ENCODE results near the gene METTL24.
"Not testable (repeated sequence)": the region's sequence is repeated elsewhere in the genome, so short reads cannot be mapped to it uniquely, and the experiment has no call there.

METTL24 gene

DNA sequence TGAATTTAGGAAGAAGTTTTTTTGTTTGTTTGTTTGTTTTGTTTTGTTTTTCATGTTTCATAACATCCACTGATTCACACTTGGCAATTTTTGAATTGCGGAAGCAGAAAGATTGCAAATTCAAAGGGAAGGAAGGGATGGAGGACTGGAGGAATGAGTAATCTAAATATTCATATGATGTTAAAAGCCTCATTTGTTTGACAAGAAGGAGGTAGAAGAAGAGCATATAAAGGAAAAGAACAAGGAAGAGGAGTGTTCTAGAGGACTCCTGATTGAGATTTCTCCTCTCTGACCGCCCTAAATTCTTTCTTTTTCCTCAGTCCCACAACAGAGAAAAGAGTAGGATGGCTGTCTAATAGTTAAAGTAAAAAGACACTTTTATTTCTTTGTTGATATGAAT is 88.5 kb downstream of the METTL24 start:
- DNase-seq = no peak

DNA sequence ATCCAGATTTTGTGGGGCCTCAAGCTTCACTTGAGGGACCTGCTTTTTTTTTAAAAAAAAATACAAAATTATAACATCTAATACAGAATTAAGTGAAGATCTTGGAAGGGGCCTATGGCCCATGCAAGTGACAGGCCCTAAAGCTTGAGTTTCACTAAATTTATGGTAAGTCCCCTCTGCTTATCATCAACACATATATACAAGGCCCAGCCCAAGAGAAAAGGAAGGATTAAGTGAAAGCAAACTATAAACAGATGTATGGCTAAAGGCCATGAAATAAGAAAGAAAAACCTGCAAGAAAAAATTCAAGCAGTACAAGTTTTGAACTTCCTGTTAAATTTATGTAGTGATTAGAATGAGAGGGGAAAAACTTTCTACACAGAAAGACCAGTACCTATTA is 91.2 kb downstream of the METTL24 start:
- DNase-seq = no peak

DNA sequence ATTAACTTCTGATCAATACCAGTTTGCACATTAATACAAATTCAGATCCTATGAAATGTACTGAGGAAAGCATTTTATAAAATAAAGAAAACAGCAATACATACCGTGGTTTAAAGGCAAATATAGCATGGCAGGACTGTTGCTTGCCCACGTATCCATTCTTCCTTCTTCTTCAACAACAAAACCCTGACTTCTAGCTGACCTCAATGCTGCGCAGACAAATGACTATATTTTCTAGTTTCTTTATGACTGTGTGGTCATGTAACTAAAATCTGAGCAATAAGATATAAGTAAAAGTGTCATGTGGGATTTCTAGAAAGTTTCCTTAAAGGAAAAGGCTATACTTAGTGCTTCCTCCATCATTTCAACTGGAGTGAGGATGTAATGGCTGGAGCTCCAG is 92.9 kb downstream of the METTL24 start:
- no peak for DNase-seq

DNA sequence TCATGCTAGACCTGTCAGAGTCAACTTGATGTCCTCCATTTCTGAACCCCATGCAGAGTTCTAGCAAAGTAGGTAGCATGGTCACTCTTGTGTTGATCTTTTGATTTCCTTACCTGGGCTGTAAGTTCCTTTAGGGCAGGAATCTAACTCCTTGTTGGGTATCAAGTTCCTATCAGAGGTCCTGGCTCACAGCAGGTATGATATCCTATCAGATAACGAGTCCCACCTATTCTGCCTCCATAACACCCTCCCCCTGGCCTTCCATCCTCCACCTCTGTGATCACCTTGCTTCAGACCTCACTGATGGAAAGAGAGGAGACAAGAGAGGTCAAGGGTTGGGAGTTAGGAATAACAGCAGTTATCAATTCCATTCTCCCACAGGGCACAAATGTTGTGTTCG is 101.8 kb downstream of the METTL24 start:
- no peak for DNase-seq

DNA sequence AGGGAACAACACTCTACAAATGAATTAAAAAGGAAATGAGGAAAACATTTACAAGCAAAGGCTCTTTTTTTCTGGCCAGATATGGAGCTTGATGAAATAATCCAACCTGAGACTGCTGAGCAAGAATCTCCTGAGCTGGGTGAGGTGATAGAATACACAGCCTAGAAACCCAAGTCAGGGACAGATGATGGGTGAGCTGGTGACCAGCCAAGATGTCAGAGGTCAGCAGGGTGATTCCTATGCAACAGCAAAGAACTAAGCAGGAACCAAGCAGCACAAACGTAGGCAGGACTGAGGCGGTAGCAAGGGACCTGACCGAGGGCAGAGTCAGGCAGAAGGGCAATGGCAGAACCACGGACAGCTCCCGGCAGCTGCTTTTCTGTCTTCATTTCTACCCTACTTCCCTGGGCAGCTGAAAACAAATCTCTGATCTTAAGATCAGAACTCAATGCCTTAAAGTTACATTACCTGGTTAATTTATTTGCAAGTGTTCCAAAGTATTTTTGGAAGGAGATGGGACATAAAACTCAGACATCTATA is 102.9 kb downstream of the METTL24 start:
- DNase-seq = no peak

DNA sequence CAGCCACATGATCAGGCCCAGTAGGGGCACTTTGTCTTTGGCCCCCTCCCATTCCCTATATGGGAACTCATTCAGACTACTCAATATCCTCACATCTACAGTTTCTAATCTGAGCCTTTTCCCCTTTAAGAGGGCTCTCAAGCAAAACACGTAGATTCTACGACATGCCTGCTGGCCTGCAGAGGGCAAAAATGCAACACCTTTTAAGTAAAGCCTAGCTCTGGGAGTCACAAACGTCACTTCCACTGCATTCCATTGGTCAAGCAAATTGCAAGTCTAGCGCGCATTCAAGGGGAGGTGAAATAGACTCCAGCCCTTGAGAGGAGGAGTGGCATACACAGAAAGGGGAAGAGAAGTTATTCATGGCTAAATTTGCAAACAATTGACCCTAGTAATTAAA is 107.3 kb downstream of the METTL24 start:
- no peak for DNase-seq

DNA sequence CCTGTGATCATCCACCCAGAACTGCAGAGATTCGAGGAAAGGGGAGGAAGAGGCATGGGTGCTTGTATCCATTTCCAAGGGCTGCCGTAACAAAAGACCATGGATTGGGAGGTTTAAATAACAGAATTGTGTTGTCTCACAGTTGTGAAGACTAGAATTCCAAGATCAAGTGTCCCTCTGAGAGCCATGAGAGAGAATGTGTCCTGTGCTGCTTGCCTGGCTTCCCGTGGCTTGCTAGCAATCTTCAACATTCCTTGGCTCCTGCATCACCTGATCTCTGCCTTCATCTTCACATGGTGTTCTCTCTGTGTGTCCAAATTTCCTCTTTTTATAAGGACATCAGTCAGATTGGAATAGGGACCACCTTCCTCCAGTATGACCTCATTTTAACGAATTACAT is 108.1 kb downstream of the METTL24 start:
- no peak for DNase-seq

DNA sequence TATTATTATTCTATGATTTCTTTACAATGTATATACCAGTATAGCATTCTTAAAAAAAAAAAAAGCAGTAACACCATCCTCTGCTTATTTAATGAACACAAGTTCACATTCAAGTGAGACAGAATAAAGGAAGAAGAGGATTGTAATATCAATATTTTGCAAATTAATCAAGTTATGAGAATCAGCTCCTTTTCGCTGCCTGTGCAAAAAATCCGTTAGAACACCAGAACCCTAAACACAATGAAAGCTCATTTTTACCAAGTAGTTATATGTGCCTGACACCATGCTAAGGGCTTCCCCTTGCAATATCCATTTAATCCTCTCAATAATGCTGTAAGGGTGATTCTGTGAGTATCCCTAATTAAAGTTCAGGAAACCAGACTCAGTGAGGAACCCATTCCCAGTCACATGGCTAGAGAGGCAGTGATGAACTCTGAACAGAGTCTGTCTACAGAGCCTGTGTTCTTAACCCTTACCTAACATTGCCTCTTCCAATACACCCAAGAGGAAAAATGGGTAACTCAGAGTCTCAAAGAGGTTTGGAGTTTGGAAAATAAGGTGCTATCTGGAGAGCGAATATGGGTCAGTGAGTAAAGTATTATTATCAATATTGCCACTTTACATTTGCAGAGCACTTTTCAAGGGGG is 111.1 kb downstream of the METTL24 start:
- no peak for DNase-seq

DNA sequence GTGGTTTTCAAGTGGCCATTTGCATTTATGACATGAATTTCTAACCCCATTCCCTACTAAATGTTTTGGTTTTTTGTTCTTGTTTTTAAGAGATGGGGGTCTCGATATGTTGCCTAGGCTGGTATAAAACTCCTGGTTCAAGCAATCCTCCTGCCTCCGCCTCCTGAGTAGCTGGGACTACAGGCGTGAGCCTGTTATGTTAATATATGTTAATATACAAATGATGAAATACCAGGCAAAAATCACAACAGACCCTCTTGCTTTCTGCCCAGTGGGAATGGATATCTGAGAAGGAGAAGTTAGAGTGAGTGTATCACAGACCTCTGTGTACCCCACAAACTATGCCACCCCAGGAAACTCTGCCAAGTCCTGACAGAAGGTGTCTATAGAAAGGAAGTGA is 111.8 kb downstream of the METTL24 start:
- DNase-seq = no peak

DNA sequence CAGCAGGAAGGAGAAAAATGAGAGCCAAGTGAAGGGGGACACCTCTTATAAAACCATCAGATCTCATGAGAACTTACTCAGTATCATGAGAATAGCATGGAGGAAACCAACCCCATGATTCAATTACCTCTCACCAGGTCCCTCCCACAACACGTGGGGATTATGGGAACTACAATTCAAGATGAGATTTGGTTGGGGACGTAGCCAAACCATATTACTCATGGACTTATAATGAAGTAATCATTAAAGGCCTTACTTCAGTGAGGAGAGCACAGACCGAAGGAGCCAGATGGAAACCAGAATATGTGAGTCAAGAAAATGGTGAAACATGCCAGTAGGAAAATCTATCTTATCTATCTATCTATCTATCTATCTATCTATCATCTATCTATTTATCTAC is 113.5 kb downstream of the METTL24 start:
- not testable (repeated sequence) for DNase-seq

DNA sequence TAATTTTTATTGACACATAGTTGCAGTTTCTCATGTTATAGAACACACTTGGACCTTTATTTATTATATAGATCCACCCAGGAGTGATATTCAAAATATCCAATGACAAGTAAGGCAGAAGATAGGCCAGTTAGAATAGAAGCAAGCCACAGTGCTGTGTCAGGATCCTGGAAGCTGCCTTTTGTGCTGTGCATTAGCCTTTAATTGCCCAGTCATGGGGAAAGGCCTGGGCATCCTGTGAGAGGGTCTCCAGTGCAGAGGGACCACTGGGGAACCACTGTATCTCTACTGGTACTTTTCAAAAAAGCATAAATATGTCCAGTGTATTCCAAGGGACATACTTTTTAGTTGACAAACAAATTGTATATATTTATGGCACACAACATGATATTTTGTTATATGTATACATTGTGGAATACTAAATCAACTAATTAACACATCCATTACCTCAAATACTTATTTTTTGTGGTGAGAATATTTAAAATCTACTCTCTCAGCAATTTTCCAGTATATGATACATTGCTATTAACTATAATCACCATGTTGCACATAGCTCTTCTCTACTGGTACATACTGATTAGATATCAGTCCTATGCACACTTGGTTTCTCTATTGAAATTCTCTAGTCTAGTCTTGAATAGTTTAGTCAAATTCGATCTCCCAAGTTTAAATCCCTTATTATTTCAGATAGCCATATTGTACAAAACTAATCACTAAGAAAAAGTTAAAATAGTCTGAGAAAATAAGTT is 118.4 kb downstream of the METTL24 start:
- no peak for DNase-seq

DNA sequence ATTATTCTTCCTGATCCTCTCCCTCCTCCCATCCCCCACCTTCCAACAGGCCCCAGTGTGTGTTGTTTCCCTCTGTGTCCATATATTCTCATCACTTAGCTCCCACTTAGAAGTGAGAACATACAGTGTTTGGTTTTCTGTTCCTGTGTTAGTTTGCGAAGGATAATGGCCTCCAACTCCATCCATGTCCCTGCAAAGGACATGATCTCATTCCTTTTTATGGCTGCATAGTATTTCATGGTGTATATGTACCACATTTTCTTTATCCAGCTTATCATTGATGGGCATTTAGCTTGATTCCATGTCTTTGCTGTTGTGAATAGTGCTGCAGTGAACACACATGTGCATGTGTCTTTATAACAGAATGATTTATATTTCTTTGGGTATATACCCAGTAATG is 122.1 kb downstream of the METTL24 start:
- not testable (repeated sequence) for DNase-seq

DNA sequence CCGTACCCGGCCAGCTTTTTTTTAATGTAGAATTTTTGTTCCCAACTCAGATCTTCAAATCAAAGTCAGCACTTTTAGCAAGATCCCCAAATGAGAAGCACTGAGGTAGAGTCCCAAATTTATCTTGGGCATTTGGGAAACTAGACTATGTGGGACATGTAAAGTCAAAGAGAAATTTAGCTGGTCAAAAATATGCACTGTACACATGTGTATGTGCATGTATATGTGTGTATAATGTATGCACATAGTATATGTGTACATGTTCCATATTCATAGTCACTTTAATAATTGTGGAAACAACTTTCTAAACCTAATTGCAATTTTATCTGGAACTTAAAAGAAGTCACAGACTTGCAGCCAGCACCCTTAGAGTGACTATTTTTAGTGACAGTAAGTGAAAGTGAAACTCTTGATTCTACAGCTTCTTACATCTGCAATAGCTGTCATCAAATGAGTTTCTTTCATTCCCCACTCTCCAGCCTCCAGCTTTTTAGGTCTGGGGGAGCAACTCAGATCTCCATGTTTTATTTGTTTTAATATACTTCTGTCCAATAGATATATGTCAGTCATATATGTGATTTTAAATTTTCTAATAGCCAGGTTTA is 124.3 kb downstream of the METTL24 start:
- no peak for DNase-seq

DNA sequence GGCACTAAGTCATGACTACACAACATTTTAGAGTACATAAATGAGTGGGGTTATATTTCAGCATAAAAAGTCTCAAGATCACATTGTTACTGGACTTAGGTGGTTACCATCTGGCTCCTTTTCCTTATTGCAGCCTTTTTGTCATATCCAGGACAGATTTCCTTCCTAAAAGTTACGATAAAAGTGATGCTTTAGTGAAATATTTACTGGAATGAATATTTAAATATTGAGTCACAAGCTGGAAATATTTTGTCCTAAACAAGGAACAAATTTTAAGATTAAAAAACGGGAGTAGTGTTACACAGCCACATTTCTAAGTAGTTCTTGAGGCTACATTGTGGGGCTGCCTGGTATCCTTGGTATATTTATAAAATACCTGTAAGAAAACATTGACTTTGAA is 125.7 kb downstream of the METTL24 start:
- no peak for DNase-seq

DNA sequence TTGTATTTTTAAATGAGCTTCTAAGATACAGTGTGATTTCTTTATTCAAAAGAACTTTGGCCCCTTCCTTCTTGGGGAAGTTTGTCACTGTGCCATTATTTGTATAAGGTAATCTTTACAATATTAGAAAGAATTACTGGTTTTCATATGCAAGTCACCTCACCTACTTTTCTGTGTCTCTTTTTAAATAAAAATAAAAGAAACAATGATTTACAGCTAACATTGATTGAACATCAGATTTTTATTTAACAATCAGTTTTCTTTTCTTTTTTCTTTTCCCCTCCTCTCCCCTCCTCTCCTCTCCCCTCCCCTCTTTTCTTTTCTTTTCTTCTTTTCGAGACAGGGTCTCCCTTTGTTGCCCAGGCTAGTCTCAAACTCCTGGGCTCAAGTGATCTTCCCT is 131.9 kb downstream of the METTL24 start:
- DNase-seq = no peak

DNA sequence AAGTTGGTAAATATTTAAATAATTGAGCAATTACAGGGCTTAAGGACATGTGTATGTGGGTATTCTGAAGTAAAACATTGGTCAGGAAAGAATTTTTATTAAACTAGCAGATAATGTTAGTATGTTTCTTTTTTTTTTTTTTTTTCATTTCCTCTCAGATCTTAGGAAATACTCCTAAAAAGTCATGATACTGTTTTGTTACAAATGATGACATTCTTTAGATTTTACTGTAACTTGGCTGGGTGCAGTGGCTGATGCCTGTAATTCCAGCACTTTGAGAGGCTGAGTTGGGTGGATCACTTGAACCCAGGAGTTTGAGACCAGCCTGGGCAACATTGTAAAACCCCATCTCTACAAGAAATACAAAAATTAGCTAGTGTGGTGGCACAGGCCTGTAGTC is 136.4 kb downstream of the METTL24 start:
- no peak for DNase-seq

DNA sequence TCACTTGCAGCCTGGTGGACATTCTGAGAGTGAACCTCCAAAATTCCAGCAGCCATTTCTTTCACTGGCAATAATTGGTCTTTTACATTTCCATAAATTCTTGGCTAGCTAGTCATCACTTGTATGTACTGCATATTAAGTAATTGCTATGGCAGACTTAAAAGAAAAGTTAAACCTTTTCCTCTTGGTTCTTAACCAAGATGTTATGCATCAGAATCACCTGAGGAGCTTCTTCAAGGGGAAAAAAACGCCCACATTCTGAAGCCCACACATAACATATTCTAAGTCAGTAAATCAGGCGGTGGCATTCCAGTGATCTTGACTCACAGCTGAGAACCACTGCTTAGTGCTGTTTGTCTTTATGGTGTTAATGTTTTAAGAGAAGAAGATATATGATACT is 140.9 kb downstream of the METTL24 start:
- DNase-seq = peak in 15 of 56 donors; percentile 1 to 60 (median 22)

DNA sequence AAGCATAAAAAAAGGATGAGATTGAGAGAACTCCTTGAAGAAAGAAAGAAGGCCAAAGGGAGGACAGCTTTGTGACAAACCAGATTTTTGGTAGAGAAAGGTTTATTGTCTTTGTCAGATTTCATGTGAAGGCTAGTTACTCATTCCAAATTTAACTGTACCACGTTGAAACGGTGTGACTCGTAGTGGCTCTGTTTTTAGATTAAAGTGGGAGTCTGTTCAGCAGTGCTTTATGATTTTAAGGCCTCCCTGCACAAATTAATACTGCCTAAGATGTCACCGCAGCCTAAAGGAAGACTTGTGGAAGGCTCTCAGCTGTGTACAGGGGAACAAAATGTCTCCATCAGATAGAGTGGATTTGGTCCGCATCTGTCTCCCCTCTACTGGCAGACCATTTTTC is 142.0 kb downstream of the METTL24 start:
- peak in 11 of 56 donors; percentile 4 to 63 (median 13) for DNase-seq

DNA sequence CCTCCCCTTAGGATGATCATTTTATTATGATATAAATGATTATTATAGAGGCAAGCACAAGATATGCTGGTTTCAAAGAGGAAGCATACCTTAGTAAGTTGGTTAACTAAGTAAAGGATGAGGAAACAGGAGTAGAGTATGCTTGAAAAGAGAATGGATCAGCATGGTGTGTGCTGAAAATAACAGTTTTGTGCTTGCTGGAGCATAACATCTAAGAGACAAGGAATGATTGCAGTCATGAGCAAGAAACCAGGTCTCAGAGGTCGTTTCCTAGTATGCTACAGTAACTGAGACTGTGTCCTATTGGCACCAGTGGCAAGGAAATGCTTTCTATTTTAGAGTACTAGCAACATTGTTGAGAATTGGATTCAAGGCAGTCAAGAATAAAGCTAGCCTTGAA is 143.8 kb downstream of the METTL24 start:
- DNase-seq = no peak

DNA sequence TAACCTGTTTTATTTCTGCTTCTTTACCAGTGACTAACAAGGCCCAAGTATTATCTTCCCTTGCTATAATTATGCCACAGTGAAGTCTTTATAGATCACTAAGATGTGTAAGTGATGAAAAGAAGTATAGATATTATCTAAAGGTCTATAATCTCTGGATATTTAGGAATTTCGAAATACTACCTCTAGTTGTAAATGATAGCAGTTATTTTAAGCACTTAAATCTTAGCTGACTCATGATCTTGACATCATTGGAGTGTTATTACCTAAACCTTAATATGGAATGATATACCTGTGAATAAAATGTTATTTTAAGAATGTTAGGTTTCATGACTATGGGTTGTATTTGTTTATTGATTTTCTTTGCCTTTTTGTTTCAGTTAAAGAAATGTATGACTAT is 146.4 kb downstream of the METTL24 start:
- DNase-seq = no peak

DNA sequence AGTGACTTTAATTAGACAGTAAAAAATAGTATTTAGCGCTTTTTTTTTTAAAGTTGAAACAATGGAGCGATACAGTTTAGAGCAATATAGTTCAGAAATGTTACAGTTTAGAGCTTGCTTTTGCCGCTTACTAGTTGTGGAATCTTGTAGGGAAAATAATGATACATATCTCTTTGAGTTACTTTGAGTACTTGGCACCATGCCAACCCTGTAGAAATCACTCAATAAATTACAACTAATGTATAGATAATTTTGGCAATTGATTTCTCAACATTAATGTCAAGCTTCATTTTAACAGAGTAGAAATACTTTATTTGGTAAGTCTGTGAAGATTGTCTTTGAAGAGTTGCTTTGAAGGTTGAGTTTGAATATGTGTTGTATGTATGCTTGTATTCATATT is 150.5 kb downstream of the METTL24 start:
- no peak for DNase-seq

DNA sequence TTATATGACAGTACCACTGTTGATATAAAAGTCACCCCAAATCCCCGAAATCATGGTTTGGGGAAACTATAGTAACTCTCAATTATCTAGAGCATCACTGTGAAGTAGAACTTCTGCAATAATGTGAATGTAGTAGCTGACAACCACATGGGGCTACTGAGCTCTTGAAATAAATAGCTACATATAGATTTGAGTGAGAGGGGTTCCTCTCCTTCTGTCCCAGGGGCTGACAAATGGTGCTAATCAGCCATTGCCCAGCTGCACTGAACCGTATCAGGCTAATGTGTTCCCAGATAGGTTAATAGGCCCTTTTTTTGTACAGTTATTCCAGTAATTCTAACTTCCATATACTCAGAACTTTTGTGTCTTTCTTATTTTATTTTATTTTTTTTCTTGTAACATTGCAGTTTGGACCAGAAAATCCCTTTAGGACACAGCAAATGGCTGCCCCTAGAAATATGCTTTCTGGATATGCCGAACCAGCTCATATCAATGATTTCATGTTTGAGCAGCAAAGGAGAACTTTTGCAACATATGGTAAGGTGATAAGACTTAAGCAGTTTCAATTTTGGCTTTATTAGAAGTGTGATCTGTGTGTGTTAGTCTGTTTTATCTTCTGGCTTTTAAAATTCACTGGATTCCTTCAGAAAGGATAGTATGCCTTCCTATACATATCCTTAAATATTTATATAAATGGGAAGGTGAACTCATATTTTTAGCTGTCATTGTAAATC is 156.8 kb downstream of the METTL24 start:
- DNase-seq = no peak
